Hematopoietic multipotent progenitor cell treated with erythropoietin and hydrocortisone succinate and interleukin-3 and kit ligand, for 6 days (in vitro differentiated cells): ENCODE results near the gene NTN1.

ENCODE experiments used
- DNase-seq: peaks from one replicate; pipeline ENCODE4 v3.0.0-alpha.2; 2015

NTN1 gene

GRCh38 chr17:9220398-9221146, 199.3 kb downstream of the NTN1 start:
- DNase-seq, result no peak

- no peak for DNase-seq
Measured at GRCh38 chr17:9221147-9221921, 200.0 kb downstream of the NTN1 start.

- no peak for DNase-seq
Measured at GRCh38 chr17:9221922-9222180, 200.5 kb downstream of the NTN1 start.

GRCh38 chr17:9223531-9223930, 202.2 kb downstream of the NTN1 start:
- no peak for DNase-seq

- DNase-seq, result no peak
Measured at GRCh38 chr17:9224485-9224884, 203.2 kb downstream of the NTN1 start.

- no peak for DNase-seq
Measured at GRCh38 chr17:9225305-9226101, 204.2 kb downstream of the NTN1 start.

- no peak for DNase-seq
Measured at GRCh38 chr17:9226130-9226793, 205.0 kb downstream of the NTN1 start.

- no peak for DNase-seq
Measured at GRCh38 chr17:9226794-9227135, 205.5 kb downstream of the NTN1 start.

- DNase-seq, result no peak
Measured at GRCh38 chr17:9227819-9228407, 206.6 kb downstream of the NTN1 start.

- DNase-seq, result no peak
Measured at GRCh38 chr17:9228408-9229159, 207.3 kb downstream of the NTN1 start.

- no peak for DNase-seq
Measured at GRCh38 chr17:9229160-9229825, 208.0 kb downstream of the NTN1 start.

- DNase-seq, result no peak
Measured at GRCh38 chr17:9229826-9230201, 208.5 kb downstream of the NTN1 start.

- DNase-seq, result no peak
Measured at GRCh38 chr17:9230346-9230745, 209.0 kb downstream of the NTN1 start.

- no peak for DNase-seq
Measured at GRCh38 chr17:9230861-9231260, 209.6 kb downstream of the NTN1 start.

- DNase-seq, result no peak
Measured at GRCh38 chr17:9231449-9232154, 210.3 kb downstream of the NTN1 start.

- no peak for DNase-seq
Measured at GRCh38 chr17:9232155-9232475, 210.8 kb downstream of the NTN1 start.

- DNase-seq, result no peak
Measured at GRCh38 chr17:9232591-9233270, 211.4 kb downstream of the NTN1 start.

GRCh38 chr17:9233271-9233599, 211.9 kb downstream of the NTN1 start:
- DNase-seq, result no peak

- DNase-seq, result no peak
Measured at GRCh38 chr17:9233761-9234160, 212.5 kb downstream of the NTN1 start.

GRCh38 chr17:9234389-9234945, 213.2 kb downstream of the NTN1 start:
- DNase-seq, result no peak
